Ishikawa (cell line): ENCODE results near the gene NHLRC1.
A peak's percentile ranks its signal among the peaks of the same experiment; 100 is the strongest.

Source experiments
- CEBPB ChIP-seq: IDR thresholded peaks from 2 replicates; pipeline ENCODE4 v1.6.1; 2012
- CREB1 ChIP-seq: IDR thresholded peaks from 2 replicates; pipeline ENCODE4 v1.6.1; 2012; ENCODE audit warnings: low read depth
- EGR1 ChIP-seq: IDR thresholded peaks from 2 replicates; pipeline ENCODE4 v1.6.1; 2012
- EP300 ChIP-seq: IDR thresholded peaks from 2 replicates; pipeline ENCODE4 v1.6.1; 2012; ENCODE audit warnings: borderline replicate concordance
- FOXM1 ChIP-seq: IDR thresholded peaks from 2 replicates; pipeline ENCODE4 v1.6.1; 2012; ENCODE audit warnings: low read depth, borderline replicate concordance
- MAX ChIP-seq: IDR thresholded peaks from 2 replicates; pipeline ENCODE4 v1.6.1; 2012
- NFIC ChIP-seq: IDR thresholded peaks from 2 replicates; pipeline ENCODE4 v1.6.1; 2012
- RAD21 ChIP-seq: IDR thresholded peaks from 2 replicates; pipeline ENCODE4 v1.6.1; 2012; ENCODE audit warnings: low read depth
- REST ChIP-seq: IDR thresholded peaks from 2 replicates; pipeline ENCODE4 v1.6.1; 2012; ENCODE audit warnings: low read depth, mild to moderate bottlenecking
- TAF1 ChIP-seq: IDR thresholded peaks from 2 replicates; pipeline ENCODE4 v1.6.1; 2012; ENCODE audit warnings: low read depth, mild to moderate bottlenecking
- TCF12 ChIP-seq: IDR thresholded peaks from 2 replicates; pipeline ENCODE4 v1.6.1; 2012; ENCODE audit warnings: low read depth
- TEAD4 ChIP-seq: IDR thresholded peaks from 2 replicates; pipeline ENCODE4 v1.6.1; 2012
- USF1 ChIP-seq: IDR thresholded peaks from 2 replicates; pipeline ENCODE4 v1.6.1; 2012
- YY1 ChIP-seq: IDR thresholded peaks from 2 replicates; pipeline ENCODE4 v1.6.1; 2012; ENCODE audit warnings: low read depth
- ZBTB7A ChIP-seq: IDR thresholded peaks from 2 replicates; pipeline ENCODE4 v1.6.1; 2012; ENCODE audit warnings: low read depth

The NHLRC1 gene

GRCh38 chr6:18148304-18149025 is 26.0 kb upstream of the NHLRC1 start:
- TF ChIP-seq ZBTB7A (no peak), TEAD4 (0 out of 2 replicates have a peak, but pooled peaks have one; percentile 20), CEBPB (peak; percentile 88), EP300 (no peak), USF1 (no peak)

- TF ChIP-seq TCF12 (no peak), ZBTB7A (no peak), USF1 (no peak), FOXM1 (no peak), RAD21 (no peak), NFIC (no peak), EGR1 (no peak)
Measured at GRCh38 chr6:18147616-18148015, 25.1 kb upstream of the NHLRC1 start.

- TF ChIP-seq ZBTB7A, result no peak
- no peak for TF ChIP-seq MAX
- TF ChIP-seq REST, result no peak
- no peak for TF ChIP-seq USF1
- no peak for TF ChIP-seq CEBPB
- TF ChIP-seq TAF1, result no peak
- TF ChIP-seq EGR1, result no peak
- TF ChIP-seq CREB1, result no peak
- no peak for TF ChIP-seq FOXM1
- TF ChIP-seq RAD21, result no peak
- no peak for TF ChIP-seq EP300
- TF ChIP-seq TEAD4, result no peak
- no peak for TF ChIP-seq NFIC
- TF ChIP-seq YY1, result no peak
- no peak for TF ChIP-seq TCF12
Measured at GRCh38 chr6:18147160-18147559, 24.7 kb upstream of the NHLRC1 start.

- TF ChIP-seq REST, result no peak
- TF ChIP-seq NFIC, result no peak
Measured at GRCh38 chr6:18142591-18142861, 20.0 kb upstream of the NHLRC1 start.

GRCh38 chr6:18141805-18142590 is 19.5 kb upstream of the NHLRC1 start:
- TF ChIP-seq EGR1, result no peak
- 0 out of 2 replicates have a peak, but pooled peaks have one; percentile 25 for TF ChIP-seq YY1

- TF ChIP-seq TAF1 (no peak), TCF12 (no peak), TEAD4 (no peak), EP300 (no peak), RAD21 (no peak), ZBTB7A (no peak), NFIC (no peak)
Measured at GRCh38 chr6:18139935-18140621, 17.6 kb upstream of the NHLRC1 start.
